Activated naive CD4-positive, alpha-beta T cell treated with anti-CD3 and anti-CD28 coated beads for 36 hours (primary cell): Measurements from ENCODE around the gene CTDSPL2. TPM values are rescaled to one million over a fixed set of nuclear protein-coding genes. Genes with fewer than 3 reads are reported as not detected.
"Not testable (repeated sequence)": the region's sequence is repeated elsewhere in the genome, so short reads cannot be mapped to it uniquely, and the experiment has no call there.

ENCODE experiments used
- CTCF ChIA-PET: fragments of 350-600 bp; sonication (Branson Sonifier 250); formaldehyde crosslinking; loops from one replicate; lab custom pipeline; 2021; ENCODE audit warnings: antibody characterized with exemption; lab: Charles Lee
- DNase-seq: peaks from one replicate; pipeline ENCODE4 v3.0.0-alpha.2; 2020
- H3K27ac Mint-ChIP-seq: one replicate; pipeline ENCODE4 v1.8.0; 2021; ENCODE audit warnings: mild to moderate bottlenecking, mixed read lengths
- H3K27me3 Mint-ChIP-seq: one replicate; pipeline ENCODE4 v1.8.0; 2021; ENCODE audit warnings: low read depth, mixed read lengths
- H3K36me3 Mint-ChIP-seq: one replicate; pipeline ENCODE4 v1.8.0; 2021; ENCODE audit warnings: low read depth, mixed read lengths
- H3K4me1 Mint-ChIP-seq: one replicate; pipeline ENCODE4 v1.8.0; 2021; ENCODE audit warnings: low read depth, mixed read lengths
- H3K4me3 Mint-ChIP-seq: one replicate; pipeline ENCODE4 v1.8.0; 2021; ENCODE audit warnings: mild to moderate bottlenecking, moderate library complexity, mixed read lengths
- H3K9me3 Mint-ChIP-seq: one replicate; pipeline ENCODE4 v1.8.0; 2021; ENCODE audit warnings: mixed read lengths
- intact Hi-C: fragments of 100-400 bp; cut with micrococcal nuclease; formaldehyde crosslinking; loops from one replicate; pipeline ENCODE4 v1.15.1; 2023
- total RNA-seq, 2 experiments: library from RNA; stranded (reverse); gene quantifications; one replicate each; pipeline ENCODE4 v1.2.3, GENCODE V29; 2021

The CTDSPL2 gene
- total RNA-seq, 2 experiments from 2014 or later = 61.8 to 63.7 TPM

GRCh38 chr15:44545913-44546802 is 118.7 kb downstream of the CTDSPL2 start:
- Mint-ChIP-seq H3K36me3 (peaks cover 35% of the 10 kb centered on the region), H3K4me3 (peak overlapping the region; percentile 46), H3K27me3 (no peaks in the 10 kb centered on the region), H3K9me3 (no peaks in the 10 kb centered on the region), H3K27ac (peak overlapping the region; percentile 84), H3K4me1 (peaks cover 59% of the 10 kb centered on the region)
- peak; percentile 74 for DNase-seq
- CTCF ChIA-PET = interaction anchor here (0.5 to 2.1 kb wide), 17 partner anchors 8 to 714 kb away, joined by 3 to 6 read pairs (median 4); partner anchors contain the start of genes EIF3J, SPG11 and TRIM69
- intact Hi-C loops = loop anchor here (1.0 to 2.0 kb wide), 8 partner anchors 9 to 243 kb away; partner anchors contain the start of genes CTDSPL2 and EIF3J

- H3K4me1 Mint-ChIP-seq = peaks cover 34% of the 10 kb centered on the region
- H3K4me3 Mint-ChIP-seq, intact Hi-C loops, DNase-seq, H3K27ac Mint-ChIP-seq, H3K9me3 Mint-ChIP-seq, H3K27me3 Mint-ChIP-seq: not testable (repeated sequence)
- peaks cover 21% of the 10 kb centered on the region for H3K36me3 Mint-ChIP-seq
- CTCF ChIA-PET = interaction anchor here (0.6 to 1.9 kb wide), 2 partner anchors 11 to 20 kb away, joined by 4 to 8 read pairs; no protein-coding TSS in a partner anchor
Observed at GRCh38 chr15:44549152-44549551, 121.7 kb downstream of the CTDSPL2 start.

- intact Hi-C loops = no loop called here
- no peaks in the 10 kb centered on the region for H3K9me3 Mint-ChIP-seq
- no peak overlapping the region for H3K27ac Mint-ChIP-seq
- peaks cover 28% of the 10 kb centered on the region for H3K36me3 Mint-ChIP-seq
- CTCF ChIA-PET = interaction anchor here (0.6 to 1.9 kb wide), 8 partner anchors 9 to 804 kb away, joined by 3 to 8 read pairs (median 4); no protein-coding TSS in a partner anchor
- H3K4me3 Mint-ChIP-seq = no peak overlapping the region
- H3K4me1 Mint-ChIP-seq = peaks cover 41% of the 10 kb centered on the region
- H3K27me3 Mint-ChIP-seq = no peaks in the 10 kb centered on the region
- no peak for DNase-seq
Observed at GRCh38 chr15:44550256-44550655, 122.8 kb downstream of the CTDSPL2 start.

- DNase-seq = no peak
- H3K36me3 Mint-ChIP-seq = peaks cover 28% of the 10 kb centered on the region
- H3K4me1 Mint-ChIP-seq = peaks cover 42% of the 10 kb centered on the region
- no peaks in the 10 kb centered on the region for H3K27me3 Mint-ChIP-seq
- H3K4me3 Mint-ChIP-seq = no peak overlapping the region
- CTCF ChIA-PET = interaction anchor here (1.0 to 1.9 kb wide), 2 partner anchors 13 to 23 kb away, joined by 3 to 8 read pairs; no protein-coding TSS in a partner anchor
- intact Hi-C loops = no loop called here
- H3K27ac Mint-ChIP-seq = no peak overlapping the region
- no peaks in the 10 kb centered on the region for H3K9me3 Mint-ChIP-seq
Observed at GRCh38 chr15:44550734-44551133, 123.3 kb downstream of the CTDSPL2 start.

GRCh38 chr15:44554934-44555723 is 127.7 kb downstream of the CTDSPL2 start:
- intact Hi-C loops = no loop called here
- Mint-ChIP-seq H3K27ac (peak overlapping the region; percentile 70), H3K9me3 (no peaks in the 10 kb centered on the region), H3K27me3 (no peaks in the 10 kb centered on the region), H3K4me3 (no peak overlapping the region), H3K4me1 (peaks cover 30% of the 10 kb centered on the region), H3K36me3 (peaks cover 34% of the 10 kb centered on the region)
- no peak for DNase-seq
- CTCF ChIA-PET = interaction anchor here (0.6 to 1.1 kb wide), 2 partner anchors 8 to 59 kb away, joined by 3 read pairs; no protein-coding TSS in a partner anchor

- peaks cover 52% of the 10 kb centered on the region for H3K36me3 Mint-ChIP-seq
- H3K9me3 Mint-ChIP-seq, H3K4me3 Mint-ChIP-seq, H3K27me3 Mint-ChIP-seq, intact Hi-C loops, DNase-seq: not testable (repeated sequence)
- peak overlapping the region; percentile 68 for H3K27ac Mint-ChIP-seq
- peaks cover 22% of the 10 kb centered on the region for H3K4me1 Mint-ChIP-seq
- CTCF ChIA-PET = interaction anchor here (1.4 kb wide), 1 partner anchor 17 kb away, joined by 3 read pairs; no protein-coding TSS in a partner anchor
Observed at GRCh38 chr15:44560926-44561325, 133.5 kb downstream of the CTDSPL2 start.

- Mint-ChIP-seq H3K27me3 (no peaks in the 10 kb centered on the region), H3K4me1 (peaks cover 5% of the 10 kb centered on the region), H3K27ac (no peak overlapping the region), H3K9me3 (peaks cover 9% of the 10 kb centered on the region), H3K36me3 (peaks cover 49% of the 10 kb centered on the region), H3K4me3 (no peak overlapping the region)
- intact Hi-C loops = no loop called here
- CTCF ChIA-PET = no interaction called here
- no peak for DNase-seq
Observed at GRCh38 chr15:44565387-44566154, 138.1 kb downstream of the CTDSPL2 start.

- Mint-ChIP-seq H3K27me3 (no peaks in the 10 kb centered on the region), H3K36me3 (peaks cover 44% of the 10 kb centered on the region), H3K4me3 (no peak overlapping the region), H3K27ac (no peak overlapping the region), H3K9me3 (peaks cover 9% of the 10 kb centered on the region), H3K4me1 (no peaks in the 10 kb centered on the region)
- CTCF ChIA-PET = no interaction called here
- intact Hi-C loops = no loop called here
- DNase-seq = no peak
Observed at GRCh38 chr15:44566155-44566540, 138.7 kb downstream of the CTDSPL2 start.

- Mint-ChIP-seq H3K36me3 (peaks cover 44% of the 10 kb centered on the region), H3K4me1 (no peaks in the 10 kb centered on the region), H3K27ac (peak overlapping the region; percentile 18), H3K27me3 (no peaks in the 10 kb centered on the region), H3K4me3 (no peak overlapping the region), H3K9me3 (peaks cover 9% of the 10 kb centered on the region)
- no peak for DNase-seq
- intact Hi-C loops = no loop called here
- CTCF ChIA-PET = interaction anchor here (1.2 kb wide), 1 partner anchor 16 kb away, joined by 4 read pairs; no protein-coding TSS in a partner anchor
Observed at GRCh38 chr15:44568338-44568737, 140.9 kb downstream of the CTDSPL2 start.

GRCh38 chr15:44569316-44569715 is 141.9 kb downstream of the CTDSPL2 start:
- peaks cover 36% of the 10 kb centered on the region for H3K36me3 Mint-ChIP-seq
- H3K4me1 Mint-ChIP-seq = no peaks in the 10 kb centered on the region
- H3K9me3 Mint-ChIP-seq = peaks cover 9% of the 10 kb centered on the region
- DNase-seq = no peak
- CTCF ChIA-PET = interaction anchor here (0.6 to 1.7 kb wide), 3 partner anchors 9 to 58 kb away, joined by 4 to 7 read pairs (median 5); no protein-coding TSS in a partner anchor
- no peaks in the 10 kb centered on the region for H3K27me3 Mint-ChIP-seq
- intact Hi-C loops = no loop called here
- H3K27ac Mint-ChIP-seq = no peak overlapping the region
- no peak overlapping the region for H3K4me3 Mint-ChIP-seq

- CTCF ChIA-PET = interaction anchor here (1.4 to 1.7 kb wide), 2 partner anchors 8 to 10 kb away, joined by 5 read pairs; no protein-coding TSS in a partner anchor
- intact Hi-C loops = loop anchor here (10.0 kb wide), 1 partner anchor 454 kb away; the partner anchor contains the start of gene SORD
- DNase-seq = no peak
- Mint-ChIP-seq H3K36me3 (peaks cover 29% of the 10 kb centered on the region), H3K4me1 (no peaks in the 10 kb centered on the region), H3K27ac (no peak overlapping the region), H3K27me3 (no peaks in the 10 kb centered on the region), H3K4me3 (no peak overlapping the region), H3K9me3 (peaks cover 2% of the 10 kb centered on the region)
Observed at GRCh38 chr15:44570361-44570760, 142.9 kb downstream of the CTDSPL2 start.
